Loucy (cell line): ENCODE results near the gene HEMGN.

Experiments used
- H2AFZ ChIP-seq: fragments of 200-600 bp; sonication (generic); 2 replicates; pipeline ENCODE4 v1.6.0; 2016; ENCODE audit warnings: antibody characterized with exemption, mild to moderate bottlenecking, low read length, moderate library complexity
- H3F3A ChIP-seq: fragments of 200-600 bp; 2 replicates; pipeline ENCODE4 v1.6.0; 2016; ENCODE audit warnings: antibody characterized with exemption, low read depth, mild to moderate bottlenecking
- H3K27me3 ChIP-seq: fragments of 200-600 bp; sonication (generic); 2 replicates; pipeline ENCODE4 v1.6.1; 2014; ENCODE audit warnings: low read length, mild to moderate bottlenecking; ENCODE audit not compliant: insufficient read depth, poor library complexity, severe bottlenecking
- H3K36me3 ChIP-seq: fragments of 200-600 bp; sonication (generic); 2 replicates; pipeline ENCODE4 v1.6.1; 2016; ENCODE audit warnings: low read length; ENCODE audit not compliant: insufficient read depth
- H3K4me1 ChIP-seq: fragments of 200-600 bp; sonication (generic); 2 replicates; pipeline ENCODE4 v1.5.1; 2014; ENCODE audit warnings: low read length, mild to moderate bottlenecking; ENCODE audit not compliant: insufficient read depth, poor library complexity, severe bottlenecking
- H3K4me2 ChIP-seq: fragments of 200-600 bp; sonication (generic); 2 replicates; pipeline ENCODE4 v1.6.0; 2014; ENCODE audit warnings: antibody characterized with exemption, low read length, low read depth, mild to moderate bottlenecking; ENCODE audit not compliant: poor library complexity, severe bottlenecking
- H3K4me3 ChIP-seq: fragments of 200-600 bp; sonication (generic); 2 replicates; pipeline ENCODE4 v1.5.1; 2014; ENCODE audit warnings: low read length, mild to moderate bottlenecking, mixed read lengths; ENCODE audit not compliant: poor library complexity, severe bottlenecking
- H3K79me2 ChIP-seq: fragments of 200-600 bp; sonication (generic); 2 replicates; pipeline ENCODE4 v1.6.1; 2014; ENCODE audit warnings: low read length; ENCODE audit not compliant: insufficient read depth
- H3K9ac ChIP-seq: fragments of 200-600 bp; sonication (generic); 2 replicates; pipeline ENCODE4 v1.6.0; 2014; ENCODE audit warnings: mild to moderate bottlenecking, low read depth, low read length, moderate library complexity; ENCODE audit not compliant: poor library complexity, severe bottlenecking
- H3K9me2 ChIP-seq: fragments of 200-600 bp; sonication (generic); replicated peaks from 2 replicates; pipeline ENCODE4 v1.6.1; 2016; ENCODE audit warnings: low read depth, low read length, mixed read lengths
- H3K9me3 ChIP-seq: fragments of 200-600 bp; sonication (generic); 2 replicates; pipeline ENCODE4 v1.6.1; 2014; ENCODE audit warnings: mild to moderate bottlenecking, antibody characterized with exemption, low read length, low read depth; ENCODE audit not compliant: insufficient read depth
- H4K20me1 ChIP-seq: fragments of 200-600 bp; sonication (generic); 2 replicates; pipeline ENCODE4 v1.6.0; 2014; ENCODE audit warnings: antibody characterized with exemption, low read length, mild to moderate bottlenecking; ENCODE audit not compliant: insufficient read depth, poor library complexity, severe bottlenecking
- CTCF ChIP-seq: fragments of 200-600 bp; sonication (generic); conservative IDR thresholded peaks from 2 replicates; pipeline ENCODE4 v1.5.1; 2014; ENCODE audit warnings: mild to moderate bottlenecking, antibody characterized with exemption, low read length
- EZH2phosphoT487 ChIP-seq: fragments of 200-600 bp; IDR thresholded peaks from 2 replicates; pipeline ENCODE4 v1.6.1; 2018; ENCODE audit warnings: antibody characterized with exemption, mild to moderate bottlenecking, moderate library complexity, borderline replicate concordance

HEMGN gene

GRCh38 chr9:97969014-97969413, 31.0 kb upstream of the HEMGN start:
- H3K27me3 ChIP-seq: no peaks in the 10 kb centered on the region
- peaks cover 18% of the 10 kb centered on the region for H3K79me2 ChIP-seq
- peaks cover 3% of the 10 kb centered on the region; the same call in 1 of the 2 replicates for H3F3A ChIP-seq
- peak overlapping the region; percentile 69 for H3K4me2 ChIP-seq
- H3K36me3 ChIP-seq: no peaks in the 10 kb centered on the region
- peak overlapping the region; percentile 61 for H3K9ac ChIP-seq
- no peak overlapping the region for H2AFZ ChIP-seq
- H3K9me3 ChIP-seq: no peaks in the 10 kb centered on the region
- no peak for TF ChIP-seq CTCF
- peaks cover 43% of the 10 kb centered on the region for H3K4me1 ChIP-seq
- H3K9me2 ChIP-seq: no peaks in the 10 kb centered on the region
- H4K20me1 ChIP-seq: no peaks in the 10 kb centered on the region
- H3K4me3 ChIP-seq: no peak overlapping the region

- Histone ChIP-seq H3K79me2 (peaks cover 9% of the 10 kb centered on the region; the same call in 1 of the 2 replicates), H3K9ac (no peak overlapping the region), H3K4me1 (peaks cover 28% of the 10 kb centered on the region), H3K4me3 (no peak overlapping the region), H3K9me3 (no peaks in the 10 kb centered on the region), H3F3A (peaks cover 3% of the 10 kb centered on the region; the same call in 1 of the 2 replicates), H3K4me2 (no peak overlapping the region), H4K20me1 (no peaks in the 10 kb centered on the region), H3K27me3 (no peaks in the 10 kb centered on the region), H3K9me2 (no peaks in the 10 kb centered on the region), H2AFZ (no peak overlapping the region), H3K36me3 (no peaks in the 10 kb centered on the region)
- no peak for TF ChIP-seq CTCF
Observed at GRCh38 chr9:97966493-97966892, 28.5 kb upstream of the HEMGN start.

GRCh38 chr9:97964901-97965300, 26.9 kb upstream of the HEMGN start:
- peaks cover 2% of the 10 kb centered on the region; the same call in 1 of the 2 replicates for H3F3A ChIP-seq
- H3K36me3 ChIP-seq: no peaks in the 10 kb centered on the region
- H3K4me2 ChIP-seq: no peak overlapping the region
- 0 out of 2 replicates have a peak overlapping the region, but pooled peaks have one; percentile 4 for H2AFZ ChIP-seq
- H3K9ac ChIP-seq: no peak overlapping the region
- no peak overlapping the region for H3K4me3 ChIP-seq
- H4K20me1 ChIP-seq: no peaks in the 10 kb centered on the region
- no peaks in the 10 kb centered on the region for H3K9me2 ChIP-seq
- H3K79me2 ChIP-seq: no peaks in the 10 kb centered on the region
- TF ChIP-seq EZH2phosphoT487 (no peak), CTCF (no peak)
- no peaks in the 10 kb centered on the region for H3K9me3 ChIP-seq
- H3K4me1 ChIP-seq: peaks cover 17% of the 10 kb centered on the region
- no peaks in the 10 kb centered on the region for H3K27me3 ChIP-seq
